Activated T-helper 1 cell treated with Interleukin-2 at 50 U/mL for 16 hours (primary cell): ENCODE measurements around the gene CDKN2B-AS1.
"Not testable (repeated sequence)": the region's sequence is repeated elsewhere in the genome, so short reads cannot be mapped to it uniquely, and the experiment has no call there.

Source experiments
- DNase-seq: peaks from one replicate; pipeline ENCODE4 v3.0.0-alpha.2; 2020; ENCODE audit warnings: low read depth

The CDKN2B-AS1 gene

DNA sequence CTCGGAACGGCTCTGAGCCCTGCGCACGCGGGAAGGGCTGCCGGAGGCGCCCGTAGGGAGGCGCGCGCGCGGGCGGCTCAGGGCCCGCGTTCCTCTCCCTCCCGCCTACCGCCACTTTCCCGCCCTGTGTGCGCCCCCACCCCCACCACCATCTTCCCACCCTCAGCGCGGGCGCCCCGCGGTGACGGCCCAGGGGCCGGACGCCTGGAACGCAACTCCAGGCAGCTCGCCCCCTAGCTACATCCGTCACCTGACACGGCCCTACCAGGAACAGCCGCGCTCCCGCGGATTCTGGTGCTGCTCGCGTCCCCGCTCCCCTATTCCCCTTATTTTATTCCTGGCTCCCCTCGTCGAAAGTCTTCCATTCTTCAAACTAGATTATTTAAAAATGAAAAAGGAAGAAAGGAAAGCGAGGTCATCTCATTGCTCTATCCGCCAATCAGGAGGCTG is at the start of gene CDKN2B-AS1:
TSS of gene CDKN2B-AS1 (plus strand) at position 236 of the 450 bp plus-strand sequence.
- DNase-seq = no peak

DNA sequence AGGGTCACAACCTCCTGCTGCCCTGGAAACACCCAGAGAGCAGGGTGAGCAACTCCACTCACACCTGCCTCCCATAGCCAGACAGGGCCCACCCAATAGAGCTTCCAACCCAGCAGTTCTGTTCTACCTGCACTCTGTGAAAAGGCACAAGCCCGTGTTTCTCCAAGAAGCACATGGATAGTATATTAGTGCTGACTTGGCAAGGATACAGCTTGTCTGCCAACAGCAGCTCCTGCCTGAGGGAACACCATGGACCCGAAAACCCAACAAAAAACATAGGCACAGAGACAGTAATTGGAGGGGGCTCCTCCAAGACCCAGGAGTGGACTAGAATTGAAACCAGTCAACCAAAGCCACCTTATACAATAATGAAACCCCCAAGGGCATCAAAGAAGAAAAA is 49.0 kb upstream of the CDKN2B-AS1 start:
- DNase-seq = no peak

DNA sequence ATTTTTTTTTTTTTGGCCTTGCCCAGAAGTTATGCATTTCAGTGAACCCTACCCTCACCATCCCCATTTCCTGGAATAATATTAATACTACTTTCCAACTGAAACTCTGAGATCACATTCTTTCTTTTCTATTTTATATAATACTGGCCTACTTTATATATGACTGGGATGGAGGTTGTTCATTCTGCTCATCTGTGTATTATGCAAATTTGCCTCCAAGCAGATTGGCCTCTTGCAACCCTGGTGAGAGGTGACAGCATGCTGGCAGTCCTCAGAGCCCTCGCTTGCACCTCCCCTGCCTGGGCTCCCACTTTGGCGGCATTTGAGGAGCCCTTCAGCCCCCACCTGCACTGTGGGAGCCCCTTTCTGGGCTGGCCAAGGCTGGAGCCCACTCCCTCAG is 35.8 kb upstream of the CDKN2B-AS1 start:
- DNase-seq = no peak

DNA sequence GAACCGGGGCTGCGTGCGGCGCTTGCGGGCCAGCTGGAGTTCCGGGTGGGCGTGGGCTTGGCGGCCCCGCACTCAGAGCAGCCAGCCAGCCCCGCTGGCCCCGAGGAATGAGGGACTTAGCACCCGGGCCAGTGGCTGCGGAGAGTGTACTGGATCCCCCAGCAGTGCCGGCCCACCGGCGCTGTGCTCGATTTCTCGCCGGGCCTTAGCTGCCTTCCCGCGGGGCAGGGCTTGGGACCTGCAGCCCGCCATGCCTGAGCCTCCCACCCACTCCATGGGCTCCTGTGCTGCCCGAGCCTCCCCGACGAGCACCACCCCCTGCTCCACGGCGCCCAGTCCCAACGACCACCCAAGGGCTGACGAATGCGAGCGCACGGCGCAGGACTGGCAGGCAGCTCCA is 35.3 kb upstream of the CDKN2B-AS1 start:
- not testable (repeated sequence) for DNase-seq

DNA sequence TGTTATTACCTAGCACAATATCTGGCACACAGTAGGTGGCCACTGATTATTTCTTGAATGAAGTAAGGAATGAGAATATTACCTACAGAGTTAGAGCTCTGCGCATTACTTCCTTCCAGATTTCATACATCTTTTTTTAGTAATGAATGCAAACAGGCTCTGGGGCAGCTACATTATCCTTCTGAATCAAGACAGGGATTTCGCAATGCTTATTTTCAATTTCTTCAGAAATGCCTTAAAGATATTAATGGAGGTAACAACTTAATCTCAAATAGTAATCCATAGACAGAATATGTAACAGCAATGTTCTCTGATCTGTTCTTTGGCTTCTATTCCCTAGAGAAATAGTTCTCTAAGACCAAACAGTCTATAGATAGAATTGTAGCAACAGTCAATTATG is 33.0 kb upstream of the CDKN2B-AS1 start:
- DNase-seq = no peak

DNA sequence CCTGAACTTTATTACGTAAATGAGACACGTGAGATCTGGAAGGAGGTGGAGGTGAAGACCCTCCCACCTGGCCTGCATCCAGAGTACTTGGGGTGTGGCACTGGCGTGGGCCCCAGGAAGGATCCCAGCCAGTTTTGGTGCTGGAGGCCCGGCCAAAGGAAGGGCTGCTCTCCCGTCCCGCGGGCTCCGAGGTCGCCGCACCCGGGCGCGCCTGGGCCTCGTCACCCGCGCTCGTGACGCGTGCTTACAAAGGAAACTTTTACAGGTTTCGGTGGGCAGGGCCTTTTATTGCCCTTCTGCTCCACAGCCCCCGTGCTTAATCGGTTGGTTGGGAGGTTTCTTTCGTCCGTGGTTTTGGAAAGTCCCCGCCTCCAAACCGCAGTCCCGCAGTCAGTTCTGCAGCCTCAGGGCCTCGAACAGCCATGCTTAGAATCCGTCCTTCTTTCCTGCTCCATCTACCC is 29.6 kb upstream of the CDKN2B-AS1 start:
- no peak for DNase-seq

DNA sequence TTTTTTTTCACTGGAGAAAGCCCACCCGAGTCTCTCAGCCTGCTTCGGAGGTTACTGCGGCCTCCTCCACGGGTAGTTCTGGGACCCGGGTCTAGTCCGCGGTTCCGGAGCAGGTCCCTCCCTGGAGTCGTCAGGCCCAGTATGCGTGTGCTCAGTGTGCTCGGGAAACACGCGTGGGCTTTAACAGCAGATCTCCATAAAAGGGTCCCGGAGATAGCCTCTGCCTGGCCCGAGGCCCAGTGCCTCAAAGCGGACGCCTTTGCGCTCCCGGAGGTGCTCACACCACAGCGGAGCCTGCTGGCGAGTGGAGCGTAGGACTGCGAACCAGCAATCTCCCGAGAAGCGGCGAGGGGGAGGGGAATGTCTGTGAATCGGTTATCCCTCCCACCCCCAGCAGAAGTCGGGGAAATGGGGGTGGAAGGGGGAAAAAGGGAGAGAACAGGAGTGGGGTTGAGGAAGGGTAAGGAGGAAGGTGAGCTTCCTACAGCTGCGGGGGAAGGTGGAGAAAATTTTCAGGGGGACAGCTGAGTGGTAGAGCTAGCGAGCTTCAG is 29.1 kb upstream of the CDKN2B-AS1 start:
- no peak for DNase-seq

DNA sequence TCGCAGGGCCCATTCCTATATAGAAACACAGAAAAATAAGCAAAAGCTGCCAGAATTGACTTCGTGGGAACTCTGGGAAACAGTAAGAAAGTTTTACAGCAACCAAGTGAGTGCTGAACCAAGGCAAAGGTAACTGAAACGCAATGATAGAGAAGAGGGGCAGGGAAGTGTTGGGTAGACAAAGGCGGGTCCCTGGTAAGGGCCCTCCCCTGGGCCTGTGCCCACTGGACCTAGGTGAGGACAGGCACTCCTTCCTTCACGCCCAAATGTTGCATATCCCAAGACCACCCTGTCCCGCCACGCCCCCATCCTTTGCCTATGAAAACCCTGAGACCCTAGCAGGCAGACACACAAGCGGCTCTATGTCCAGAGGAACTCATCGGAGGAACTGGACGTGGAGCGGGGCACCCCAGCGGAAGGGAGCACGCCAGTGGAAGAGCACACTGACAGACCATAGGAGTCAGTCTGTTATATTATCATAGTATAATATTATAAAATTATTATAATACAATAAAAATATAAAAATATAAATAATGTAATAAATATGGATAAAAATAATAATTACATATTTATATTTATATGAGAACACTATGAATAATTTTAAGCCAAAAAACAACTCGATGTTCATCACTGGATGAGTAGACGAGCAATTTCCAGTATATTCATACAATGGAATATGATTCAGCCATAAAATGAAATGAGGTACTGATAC is 28.3 kb upstream of the CDKN2B-AS1 start:
- no peak for DNase-seq

DNA sequence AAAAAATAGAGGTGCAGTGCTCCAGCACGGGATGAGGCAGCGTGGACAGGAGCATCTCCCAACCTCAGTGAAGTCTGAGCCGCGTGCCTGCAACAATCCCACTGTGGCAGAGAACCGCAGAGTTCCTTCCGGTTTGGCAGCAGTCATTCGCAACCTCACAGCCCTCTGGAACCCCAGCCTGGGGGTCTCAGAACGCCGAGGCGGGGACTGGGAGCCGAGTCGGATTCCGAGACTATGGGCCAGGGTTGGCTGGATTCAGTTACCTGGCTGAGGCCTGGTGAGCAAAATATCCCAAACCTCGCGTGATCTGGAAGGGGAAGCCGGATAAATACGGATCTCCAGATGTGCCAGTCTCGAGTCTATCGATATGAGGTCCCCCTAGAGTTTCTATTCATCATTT is 27.4 kb upstream of the CDKN2B-AS1 start:
- no peak for DNase-seq

DNA sequence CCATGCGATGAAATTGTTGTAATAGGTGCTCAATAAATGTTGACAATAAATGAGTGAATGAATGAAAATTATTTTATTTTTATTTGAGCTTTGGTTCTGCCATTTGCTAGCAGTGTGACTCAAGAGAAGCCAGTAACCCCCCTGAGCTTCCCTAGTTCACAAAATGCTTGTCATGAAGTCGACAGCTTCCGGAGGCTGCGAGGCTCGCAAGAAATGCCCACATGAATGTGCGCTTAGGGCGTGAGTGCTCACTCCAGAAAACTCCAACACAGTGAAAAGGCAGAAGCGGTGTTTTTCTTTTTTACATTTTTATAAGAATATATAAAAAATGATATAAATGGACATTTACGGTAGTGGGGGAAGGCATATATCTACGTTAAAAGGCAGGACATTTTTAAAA is 26.9 kb upstream of the CDKN2B-AS1 start:
- DNase-seq = no peak

DNA sequence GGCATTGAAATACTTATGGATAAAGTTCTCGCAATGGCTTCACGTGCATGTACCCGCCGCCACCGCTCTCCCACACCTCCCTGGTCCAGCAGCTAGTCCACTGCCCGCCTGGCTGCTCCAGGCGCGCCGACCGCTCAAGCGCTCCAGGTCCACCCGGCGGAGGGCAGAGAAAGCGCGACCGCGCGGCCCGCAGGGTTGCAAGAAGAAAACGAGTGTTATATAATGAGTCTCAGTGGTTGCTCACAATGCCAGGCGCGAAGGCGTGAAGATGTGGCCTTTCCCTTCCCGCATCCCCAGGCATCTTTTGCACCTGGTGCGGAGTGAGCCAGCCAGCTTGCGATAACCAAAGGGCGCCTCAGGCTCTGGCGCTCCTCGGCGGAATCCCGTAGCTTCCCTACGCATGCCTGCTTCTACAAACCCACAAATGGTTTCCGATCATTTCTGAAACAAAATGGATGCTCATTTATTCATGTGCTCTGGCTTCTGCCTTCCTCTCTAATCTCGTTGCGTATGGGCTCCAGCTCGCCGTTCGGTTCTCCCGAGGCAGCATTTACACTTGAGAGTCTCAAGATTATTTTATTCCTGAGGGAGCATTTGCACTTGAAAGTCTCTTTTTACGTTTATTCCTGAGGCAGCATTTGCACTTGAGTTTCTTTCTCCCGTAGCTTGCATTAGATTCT is 26.1 kb upstream of the CDKN2B-AS1 start:
- DNase-seq = no peak

DNA sequence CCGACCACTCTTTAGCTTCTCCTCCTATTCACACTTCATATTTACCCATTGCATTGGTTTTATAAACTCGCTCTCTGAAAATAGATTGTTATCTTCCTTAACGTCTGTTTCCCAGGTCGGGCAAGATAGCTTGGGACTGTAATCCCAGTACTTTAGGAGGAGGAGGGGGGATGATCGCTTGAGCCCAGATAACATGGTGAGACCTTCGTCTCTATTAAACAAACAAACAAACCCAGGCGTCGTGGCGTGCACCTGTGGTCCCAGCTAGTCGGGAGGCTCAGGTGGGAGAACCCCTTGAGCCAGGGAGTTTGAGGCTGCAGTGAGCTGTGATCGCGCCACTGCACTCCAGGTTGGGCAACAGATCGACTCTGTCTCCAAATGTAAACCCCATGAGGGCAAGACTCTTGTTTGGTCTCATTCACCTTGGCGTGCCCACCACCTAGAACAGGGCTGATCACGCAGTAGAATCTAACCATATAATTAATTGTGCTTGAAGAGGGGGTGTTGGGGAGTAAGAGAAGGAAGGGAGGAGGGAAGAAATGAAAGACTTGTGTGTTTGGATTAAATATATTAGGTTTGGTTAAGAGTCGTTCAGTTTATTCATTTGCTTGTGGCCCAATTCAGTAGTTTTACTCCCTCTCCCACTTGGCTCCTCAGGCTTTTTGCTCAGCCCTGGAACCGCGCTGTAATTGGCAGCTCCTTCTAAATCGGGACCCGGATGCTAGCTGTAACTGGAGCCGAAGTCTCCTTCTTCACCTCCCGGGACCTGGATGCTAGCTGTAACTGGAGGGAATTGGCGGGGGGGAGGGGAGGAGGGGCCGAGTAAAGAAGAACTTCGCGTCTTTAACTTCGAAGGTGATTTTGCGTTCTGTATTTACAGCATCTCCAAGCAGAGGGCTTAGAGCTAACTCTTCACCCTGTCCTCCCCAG is 25.3 kb upstream of the CDKN2B-AS1 start:
- DNase-seq = no peak

DNA sequence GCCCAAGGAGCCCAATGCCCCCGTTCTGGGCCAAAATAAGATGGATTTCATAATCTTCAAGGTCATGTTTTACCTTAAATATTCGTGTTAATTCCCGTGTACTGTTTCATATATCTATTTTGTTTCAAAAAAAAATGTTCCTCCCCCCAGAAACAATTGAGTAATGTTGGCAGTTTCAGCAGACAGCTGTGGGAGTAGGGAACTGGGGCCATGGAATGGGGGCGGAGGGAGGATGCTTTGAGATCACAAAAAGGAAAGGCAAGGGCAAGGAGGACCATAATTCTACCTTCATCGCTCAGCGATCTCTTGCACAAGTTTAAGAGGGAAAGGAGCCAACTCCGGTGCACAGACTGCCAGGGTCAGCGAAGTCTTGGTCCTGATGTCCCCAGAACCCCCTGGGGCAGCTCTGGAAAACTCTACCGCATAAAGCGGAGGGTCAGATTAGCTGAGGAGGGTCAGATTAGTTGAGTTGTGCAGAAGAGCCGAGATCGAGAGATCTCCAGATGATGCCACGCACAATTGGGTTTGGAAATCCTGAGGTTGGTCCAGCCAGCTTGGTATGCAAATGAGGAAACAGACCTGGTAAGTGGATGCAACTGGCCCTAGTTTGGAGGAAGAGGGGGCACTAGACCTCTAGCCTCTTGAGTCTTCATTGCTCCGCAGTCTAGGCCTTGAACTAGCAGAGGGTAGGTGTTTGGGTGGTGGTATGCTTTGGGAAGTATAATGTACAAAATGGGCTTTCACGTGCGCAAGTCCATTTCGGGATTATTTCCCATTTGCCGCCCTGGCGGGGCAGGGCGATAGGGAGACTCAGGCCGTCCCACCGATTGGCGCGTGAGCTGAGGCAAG is 24.4 kb upstream of the CDKN2B-AS1 start:
- DNase-seq = no peak

DNA sequence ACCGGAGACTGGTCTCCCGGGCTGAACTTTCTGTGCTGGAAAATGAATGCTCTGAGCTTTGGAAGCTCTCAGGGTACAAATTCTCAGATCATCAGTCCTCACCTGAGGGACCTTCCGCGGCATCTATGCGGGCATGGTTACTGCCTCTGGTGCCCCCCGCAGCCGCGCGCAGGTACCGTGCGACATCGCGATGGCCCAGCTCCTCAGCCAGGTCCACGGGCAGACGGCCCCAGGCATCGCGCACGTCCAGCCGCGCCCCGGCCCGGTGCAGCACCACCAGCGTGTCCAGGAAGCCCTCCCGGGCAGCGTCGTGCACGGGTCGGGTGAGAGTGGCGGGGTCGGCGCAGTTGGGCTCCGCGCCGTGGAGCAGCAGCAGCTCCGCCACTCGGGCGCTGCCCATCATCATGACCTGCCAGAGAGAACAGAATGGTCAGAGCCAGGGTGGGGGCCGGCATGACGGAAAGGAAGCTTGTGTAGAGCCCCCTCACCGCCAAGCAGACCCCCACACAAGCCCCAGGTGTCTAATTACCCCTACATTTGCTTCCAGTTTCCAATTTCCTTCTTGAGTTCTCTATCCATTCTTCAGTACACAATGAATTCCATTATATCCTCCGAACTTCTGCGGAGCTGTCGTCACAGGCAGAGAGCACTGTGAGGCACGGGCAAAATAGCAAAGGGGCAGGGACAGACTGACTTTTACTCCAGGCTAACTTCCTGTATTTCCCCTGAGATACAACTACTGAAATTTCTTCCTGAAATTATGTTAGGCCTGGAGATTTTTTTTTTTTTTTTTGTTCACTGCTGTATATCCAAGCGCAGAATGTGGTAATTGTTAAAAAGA is 23.6 kb upstream of the CDKN2B-AS1 start:
- DNase-seq = no peak

DNA sequence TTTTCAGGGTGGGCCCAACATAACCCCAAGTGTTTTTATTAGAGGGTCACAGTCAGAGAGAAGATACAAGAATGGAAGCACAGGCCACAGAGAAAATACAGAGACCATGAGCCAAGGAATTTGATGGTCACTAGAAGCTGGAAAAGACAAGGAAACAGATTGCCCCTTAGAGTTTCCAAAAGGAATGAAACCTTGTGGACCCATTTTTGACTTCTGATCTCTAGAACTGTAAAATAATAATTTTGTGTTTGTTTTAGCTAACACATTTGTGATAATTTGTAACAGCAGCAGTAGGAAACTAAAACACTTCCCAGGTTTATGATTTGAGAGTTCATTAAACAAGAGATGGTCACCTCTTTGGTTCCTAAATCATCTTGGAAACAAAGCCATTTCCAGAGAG is 22.2 kb upstream of the CDKN2B-AS1 start:
- DNase-seq = no peak

DNA sequence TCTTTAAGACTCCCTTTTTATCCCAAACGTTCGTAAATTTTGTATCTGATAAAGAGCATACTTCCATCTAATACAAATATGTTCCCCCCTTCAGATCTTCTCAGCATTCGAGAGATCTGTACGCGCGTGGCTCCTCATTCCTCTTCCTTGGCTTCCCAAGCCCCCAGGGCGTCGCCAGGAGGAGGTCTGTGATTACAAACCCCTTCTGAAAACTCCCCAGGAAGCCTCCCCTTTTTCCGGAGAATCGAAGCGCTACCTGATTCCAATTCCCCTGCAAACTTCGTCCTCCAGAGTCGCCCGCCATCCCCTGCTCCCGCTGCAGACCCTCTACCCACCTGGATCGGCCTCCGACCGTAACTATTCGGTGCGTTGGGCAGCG is 20.3 kb upstream of the CDKN2B-AS1 start:
- no peak for DNase-seq

DNA sequence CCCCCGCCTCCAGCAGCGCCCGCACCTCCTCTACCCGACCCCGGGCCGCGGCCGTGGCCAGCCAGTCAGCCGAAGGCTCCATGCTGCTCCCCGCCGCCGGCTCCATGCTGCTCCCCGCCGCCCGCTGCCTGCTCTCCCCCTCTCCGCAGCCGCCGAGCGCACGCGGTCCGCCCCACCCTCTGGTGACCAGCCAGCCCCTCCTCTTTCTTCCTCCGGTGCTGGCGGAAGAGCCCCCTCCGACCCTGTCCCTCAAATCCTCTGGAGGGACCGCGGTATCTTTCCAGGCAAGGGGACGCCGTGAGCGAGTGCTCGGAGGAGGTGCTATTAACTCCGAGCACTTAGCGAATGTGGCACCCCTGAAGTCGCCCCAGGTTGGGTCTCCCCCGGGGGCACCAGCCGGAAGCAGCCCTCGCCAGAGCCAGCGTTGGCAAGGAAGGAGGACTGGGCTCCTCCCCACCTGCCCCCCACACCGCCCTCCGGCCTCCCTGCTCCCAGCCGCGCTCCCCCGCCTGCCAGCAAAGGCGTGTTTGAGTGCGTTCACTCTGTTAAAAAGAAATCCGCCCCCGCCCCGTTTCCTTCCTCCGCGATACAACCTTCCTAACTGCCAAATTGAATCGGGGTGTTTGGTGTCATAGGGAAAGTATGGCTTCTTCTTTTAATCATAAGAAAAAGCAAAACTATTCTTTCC is 19.7 kb upstream of the CDKN2B-AS1 start:
- DNase-seq = no peak

DNA sequence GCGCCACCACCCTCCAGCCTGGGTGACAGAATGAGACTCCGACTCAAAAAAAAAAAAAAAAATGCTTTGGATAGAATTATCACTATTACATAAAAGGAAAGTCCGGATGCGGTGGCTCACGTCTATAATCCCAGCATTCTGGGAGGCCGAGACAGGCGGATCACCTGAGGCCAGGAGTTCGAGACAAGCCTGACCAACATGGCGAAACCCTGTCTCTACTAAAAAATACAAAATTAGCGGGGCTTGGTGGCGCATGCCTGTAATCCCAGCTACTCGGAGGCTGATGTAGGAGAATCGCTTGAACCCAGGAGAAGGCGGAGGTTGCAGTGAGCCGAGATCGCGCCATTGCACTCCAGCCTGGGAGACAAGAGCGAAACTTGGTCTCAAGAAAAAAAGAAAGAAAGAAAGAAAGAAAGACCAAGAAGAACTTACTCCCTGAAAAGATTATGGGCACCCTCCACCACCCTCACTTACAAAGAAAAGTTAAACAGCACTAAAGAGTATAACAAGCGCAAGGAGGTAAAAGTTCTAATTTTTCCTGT is 18.2 kb upstream of the CDKN2B-AS1 start:
- no peak for DNase-seq

DNA sequence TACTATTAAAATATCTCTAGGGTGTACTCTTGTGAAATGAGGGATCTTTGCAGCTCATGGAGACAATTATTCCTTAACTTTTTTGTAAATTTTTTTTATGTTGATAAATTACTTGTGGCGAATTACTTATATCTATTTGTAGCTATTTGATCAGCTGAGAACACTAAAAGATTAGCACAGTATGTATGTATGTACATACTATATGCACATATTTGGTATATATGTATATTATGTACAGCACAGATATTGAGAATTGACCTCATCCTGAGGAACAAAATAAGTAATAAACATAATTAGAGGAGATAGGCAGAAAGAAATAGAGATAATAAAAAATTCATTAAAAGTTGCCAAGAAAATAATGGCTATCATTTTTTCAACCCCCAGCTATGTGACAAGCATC is 12.2 kb upstream of the CDKN2B-AS1 start:
- DNase-seq = no peak
